Stimulated activated naive CD8-positive, alpha-beta T cell treated with anti-CD3 and anti-CD28 coated beads, Interleukin-15, amount 100 ng/mL, for 72 hours (primary cell): ENCODE results near the gene ERC2.
"Not testable (repeated sequence)": the region's sequence is repeated elsewhere in the genome, so short reads cannot be mapped to it uniquely, and the experiment has no call there.

Source experiments
- ATAC-seq: fragments of 150-1000 bp; cut with Tn5 transposase; 2 replicates; pipeline ENCODE4 v1.10.0; 2021; ENCODE audit warnings: mild to moderate bottlenecking, moderate library complexity
- DNase-seq, 2 donors: peaks; one replicate each; pipeline ENCODE4 v3.0.0; 2021 to 2022
- H3K27ac Mint-ChIP-seq, 2 donors: one replicate each; pipeline ENCODE4 v1.8.0; 2022; ENCODE audit warnings: mild to moderate bottlenecking in 2 of 2, mixed read lengths in 2 of 2, moderate library complexity in 2 of 2
- H3K27me3 Mint-ChIP-seq: one replicate; pipeline ENCODE4 v1.8.0; 2022; ENCODE audit warnings: mixed read lengths
- H3K4me1 Mint-ChIP-seq: one replicate; pipeline ENCODE4 v1.8.0; 2022; ENCODE audit warnings: mild to moderate bottlenecking, mixed read lengths
- H3K4me3 Mint-ChIP-seq, 2 donors: one replicate each; pipeline ENCODE4 v1.8.0; 2022; ENCODE audit warnings: mild to moderate bottlenecking in 2 of 2, mixed read lengths in 2 of 2, moderate library complexity in 1 of 2
- H3K9me3 Mint-ChIP-seq, 2 donors: one replicate each; pipeline ENCODE4 v1.8.0; 2022; ENCODE audit warnings: mixed read lengths in 2 of 2

ERC2 gene

DNA sequence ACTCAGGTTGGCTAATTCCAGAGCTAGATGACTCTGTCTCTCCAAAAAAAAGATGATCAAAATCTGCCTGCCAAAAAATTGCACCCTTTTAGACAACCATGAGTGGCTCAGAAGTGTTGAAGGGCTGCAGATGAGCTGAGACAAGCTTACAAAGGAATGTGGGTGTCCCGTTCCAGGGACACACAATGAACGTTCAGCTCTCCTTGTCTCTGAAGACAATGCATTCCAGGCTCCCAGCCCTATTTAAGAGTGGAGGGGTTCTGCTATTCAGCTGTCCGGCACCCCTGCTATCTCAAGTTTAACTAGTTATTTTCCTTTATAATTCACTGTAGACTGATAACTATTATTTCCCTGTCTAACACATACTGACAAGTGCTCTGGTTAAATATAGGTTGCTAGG is 626.1 kb downstream of the ERC2 start:
- H3K4me3 Mint-ChIP-seq, result no peak overlapping the region
- H3K27me3 Mint-ChIP-seq, result no peaks in the 10 kb centered on the region
- H3K4me1 Mint-ChIP-seq, result no peaks in the 10 kb centered on the region
- peaks cover 9 to 18% of the 10 kb centered on the region in 2 donors for H3K9me3 Mint-ChIP-seq
- no peak for DNase-seq
- no peak overlapping the region for H3K27ac Mint-ChIP-seq
- ATAC-seq, result no peak

DNA sequence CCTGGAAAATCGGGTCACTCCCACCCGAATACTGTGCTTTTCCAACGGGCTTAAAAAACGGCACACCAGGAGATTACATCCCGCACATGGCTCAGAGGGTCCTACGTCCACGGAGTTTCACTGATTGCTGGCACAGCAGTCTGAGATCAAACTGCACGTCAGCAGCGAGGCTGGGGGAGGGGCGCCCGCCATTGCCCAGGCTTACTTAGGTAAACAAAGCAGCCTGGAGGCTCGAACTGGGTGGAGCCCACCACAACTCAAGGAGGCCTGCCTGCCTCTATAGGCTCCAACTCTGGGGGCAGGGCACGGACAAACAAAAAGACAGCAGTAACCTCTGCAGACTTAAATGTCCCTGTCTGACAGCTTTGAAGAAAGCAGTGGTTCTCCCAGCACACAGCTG is 636.4 kb downstream of the ERC2 start:
- not testable (repeated sequence) for H3K4me1 Mint-ChIP-seq, H3K27me3 Mint-ChIP-seq, H3K4me3 Mint-ChIP-seq, ATAC-seq, H3K27ac Mint-ChIP-seq, DNase-seq
- H3K9me3 Mint-ChIP-seq, result peaks cover 0 to 10% of the 10 kb centered on the region in 2 donors

DNA sequence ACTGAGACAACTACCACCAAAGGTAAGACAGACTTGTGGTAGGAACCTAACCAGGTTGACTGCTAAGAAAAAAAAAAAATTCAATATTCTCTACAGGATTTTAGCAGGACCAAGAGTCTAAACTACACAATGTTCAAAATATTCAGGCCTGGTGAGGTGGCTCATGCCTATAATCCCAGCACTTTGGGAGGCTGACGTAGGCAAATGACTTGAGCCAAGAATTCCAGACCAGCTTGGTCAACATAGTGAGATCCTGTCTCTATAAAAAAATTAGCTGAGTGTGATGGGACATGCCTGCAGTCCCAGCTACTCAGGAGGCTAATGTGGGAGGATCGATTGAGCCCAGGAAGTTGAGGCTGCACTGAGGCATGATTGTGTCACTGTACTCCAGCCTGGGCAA is 639.6 kb downstream of the ERC2 start:
- no peak for ATAC-seq
- H3K27ac Mint-ChIP-seq, result no peak overlapping the region
- peaks cover 0 to 2% of the 10 kb centered on the region in 2 donors for H3K9me3 Mint-ChIP-seq
- no peak overlapping the region for H3K4me3 Mint-ChIP-seq
- DNase-seq, result no peak
- no peaks in the 10 kb centered on the region for H3K27me3 Mint-ChIP-seq
- H3K4me1 Mint-ChIP-seq, result no peaks in the 10 kb centered on the region

DNA sequence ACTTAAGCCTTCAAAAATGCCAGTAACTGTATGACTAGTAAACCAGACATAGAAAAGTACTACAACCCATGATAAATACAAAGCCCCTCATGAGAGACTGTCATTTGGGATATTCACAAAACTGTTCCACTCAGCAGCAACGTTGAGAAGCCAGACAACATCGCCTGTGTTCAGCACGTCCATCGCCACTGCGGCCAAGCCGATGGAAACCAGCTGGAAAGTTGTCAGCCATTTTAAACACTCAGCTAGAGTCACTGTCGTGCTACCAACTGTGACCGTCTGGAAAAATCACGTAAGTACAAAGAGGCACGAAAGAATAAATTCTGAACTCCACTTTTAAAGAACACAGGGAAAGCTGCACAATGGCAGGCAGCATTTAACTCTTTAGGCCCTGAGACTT is 640.5 kb downstream of the ERC2 start:
- Mint-ChIP-seq H3K9me3 (peaks cover 0 to 12% of the 10 kb centered on the region in 2 donors), H3K4me3 (no peak overlapping the region), H3K27ac (no peak overlapping the region), H3K27me3 (no peaks in the 10 kb centered on the region), H3K4me1 (no peaks in the 10 kb centered on the region)
- no peak for DNase-seq
- ATAC-seq, result no peak

DNA sequence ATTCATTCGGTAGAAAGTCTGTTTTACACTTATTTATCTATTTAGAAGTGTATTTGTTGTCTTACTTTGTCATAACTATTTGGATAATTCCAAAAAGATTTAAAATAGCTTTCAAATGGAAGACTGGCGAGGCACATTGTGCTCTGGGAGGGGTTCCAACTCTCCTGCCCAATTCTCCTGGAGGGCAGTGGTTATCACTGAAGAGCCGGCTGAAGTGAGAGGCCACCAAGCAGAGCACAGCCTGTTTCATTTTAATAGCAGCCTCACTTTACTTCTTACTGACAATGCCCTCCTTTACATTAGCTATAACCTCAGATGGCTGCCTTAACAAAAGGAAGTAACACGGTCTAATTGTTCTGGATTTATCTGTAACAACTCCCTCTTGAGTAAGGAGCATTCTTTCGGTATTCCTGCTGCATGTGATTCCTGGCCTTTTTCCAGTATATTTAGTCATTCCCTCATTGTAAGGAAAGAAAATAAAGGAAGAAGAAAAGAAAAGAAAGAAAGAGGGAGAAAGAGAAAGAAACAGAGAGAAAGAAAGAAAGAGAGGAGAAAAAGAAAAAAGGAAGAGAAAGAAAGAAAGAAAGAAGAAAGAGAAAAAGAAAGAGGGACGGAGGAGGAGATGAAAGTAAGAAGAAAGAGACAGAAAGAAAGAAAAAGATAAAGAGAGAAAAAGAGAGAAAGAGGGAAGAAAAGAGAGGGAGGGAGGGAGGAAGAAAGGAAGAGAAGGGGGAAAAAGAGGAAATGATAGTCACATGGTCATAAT is 641.4 kb downstream of the ERC2 start:
- H3K27ac Mint-ChIP-seq, result no peak overlapping the region
- no peaks in the 10 kb centered on the region for H3K4me1 Mint-ChIP-seq
- DNase-seq, result no peak
- peaks cover 0 to 12% of the 10 kb centered on the region in 2 donors for H3K9me3 Mint-ChIP-seq
- no peak overlapping the region for H3K4me3 Mint-ChIP-seq
- no peak for ATAC-seq
- no peaks in the 10 kb centered on the region for H3K27me3 Mint-ChIP-seq

DNA sequence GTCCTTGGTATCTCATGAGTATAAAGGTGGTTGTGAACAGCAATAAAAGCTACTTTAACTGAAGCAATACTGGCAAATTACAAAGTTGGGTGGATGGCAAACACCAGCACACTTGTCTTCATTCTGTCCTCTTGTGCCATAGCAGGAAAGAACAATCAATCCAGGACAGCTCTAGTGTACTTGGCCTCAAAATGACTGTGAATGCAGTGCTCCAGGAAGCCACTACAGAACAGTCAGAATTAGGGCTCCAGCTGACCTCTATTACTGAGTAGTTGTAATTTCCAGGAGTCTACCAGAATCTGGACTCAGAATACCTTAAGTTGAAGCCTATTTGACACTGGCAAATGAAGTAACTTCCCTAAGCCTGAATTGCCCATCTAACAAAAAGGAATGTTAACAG is 642.2 kb downstream of the ERC2 start:
- H3K27me3 Mint-ChIP-seq, result no peaks in the 10 kb centered on the region
- DNase-seq (no peak), ATAC-seq (no peak)
- no peak overlapping the region for H3K4me3 Mint-ChIP-seq
- H3K27ac Mint-ChIP-seq, result no peak overlapping the region
- H3K4me1 Mint-ChIP-seq, result no peaks in the 10 kb centered on the region
- peaks cover 0 to 12% of the 10 kb centered on the region in 2 donors for H3K9me3 Mint-ChIP-seq

DNA sequence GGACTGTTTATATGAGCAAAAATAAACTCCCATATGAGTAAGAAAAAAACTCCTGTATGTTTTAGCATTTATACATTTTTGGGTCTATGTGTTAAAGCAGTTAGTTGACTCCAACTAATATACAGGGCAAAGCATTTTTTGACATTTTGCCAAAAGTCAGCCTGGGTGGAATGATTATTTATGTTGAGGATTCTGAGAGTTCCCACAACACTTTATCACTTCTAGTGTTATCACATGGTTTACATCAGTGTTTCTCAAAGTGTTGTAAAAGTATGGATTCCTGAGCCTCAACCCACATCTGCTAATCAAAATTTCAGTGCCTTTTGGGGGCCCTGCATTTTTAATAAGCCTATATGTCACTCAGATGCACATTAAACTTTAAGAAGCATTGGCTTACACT is 643.9 kb downstream of the ERC2 start:
- no peaks in the 10 kb centered on the region for H3K27me3 Mint-ChIP-seq
- H3K4me3 Mint-ChIP-seq, result no peak overlapping the region
- DNase-seq, result no peak
- peaks cover 0 to 12% of the 10 kb centered on the region in 2 donors for H3K9me3 Mint-ChIP-seq
- no peak overlapping the region for H3K27ac Mint-ChIP-seq
- no peaks in the 10 kb centered on the region for H3K4me1 Mint-ChIP-seq
- ATAC-seq, result no peak

DNA sequence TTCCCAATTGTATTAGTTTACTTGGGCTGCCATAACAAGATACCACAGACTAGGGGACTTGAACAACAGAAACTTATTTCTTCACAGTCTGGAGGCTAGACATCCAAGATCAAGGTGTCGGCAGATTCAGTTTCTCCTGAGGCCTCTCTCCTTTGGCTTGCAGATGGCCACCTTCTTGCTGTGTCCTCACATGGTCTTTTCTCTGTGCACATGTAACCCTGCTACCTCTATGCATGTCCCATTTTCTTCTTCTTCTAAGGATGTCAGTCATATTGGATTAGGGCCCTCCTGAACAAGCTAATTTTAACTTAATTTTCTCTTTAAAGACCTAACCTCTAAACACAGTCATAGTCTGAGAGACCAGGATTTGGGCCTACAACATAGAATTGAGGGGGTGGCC is 644.4 kb downstream of the ERC2 start:
- peaks cover 0 to 12% of the 10 kb centered on the region in 2 donors for H3K9me3 Mint-ChIP-seq
- H3K4me1 Mint-ChIP-seq, result no peaks in the 10 kb centered on the region
- no peak overlapping the region for H3K4me3 Mint-ChIP-seq
- H3K27me3 Mint-ChIP-seq, result no peaks in the 10 kb centered on the region
- H3K27ac Mint-ChIP-seq, result no peak overlapping the region
- DNase-seq, result no peak
- ATAC-seq, result no peak

DNA sequence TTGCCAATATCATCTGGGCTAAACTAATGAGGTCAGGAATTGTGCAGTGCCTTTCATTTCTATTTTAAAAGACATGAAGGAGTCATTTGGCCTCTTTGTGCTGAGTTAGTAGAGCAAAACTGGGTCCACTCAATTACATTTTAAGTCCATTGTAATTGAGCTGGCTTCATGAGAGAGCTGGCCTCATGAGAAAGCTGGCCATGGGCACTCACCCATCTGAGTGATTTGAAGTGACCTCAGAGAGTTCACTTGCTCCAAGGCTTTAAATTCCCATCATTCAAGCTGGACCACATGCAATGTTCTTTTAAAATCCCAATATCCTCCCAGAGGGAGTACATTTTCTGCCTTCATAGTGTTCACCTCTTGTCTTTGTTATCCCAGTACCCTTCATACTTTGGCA is 645.3 kb downstream of the ERC2 start:
- H3K27me3 Mint-ChIP-seq, result no peaks in the 10 kb centered on the region
- no peaks in the 10 kb centered on the region for H3K4me1 Mint-ChIP-seq
- ATAC-seq (no peak), DNase-seq (no peak)
- no peak overlapping the region for H3K27ac Mint-ChIP-seq
- peaks cover 0 to 12% of the 10 kb centered on the region in 2 donors for H3K9me3 Mint-ChIP-seq
- H3K4me3 Mint-ChIP-seq, result no peak overlapping the region

DNA sequence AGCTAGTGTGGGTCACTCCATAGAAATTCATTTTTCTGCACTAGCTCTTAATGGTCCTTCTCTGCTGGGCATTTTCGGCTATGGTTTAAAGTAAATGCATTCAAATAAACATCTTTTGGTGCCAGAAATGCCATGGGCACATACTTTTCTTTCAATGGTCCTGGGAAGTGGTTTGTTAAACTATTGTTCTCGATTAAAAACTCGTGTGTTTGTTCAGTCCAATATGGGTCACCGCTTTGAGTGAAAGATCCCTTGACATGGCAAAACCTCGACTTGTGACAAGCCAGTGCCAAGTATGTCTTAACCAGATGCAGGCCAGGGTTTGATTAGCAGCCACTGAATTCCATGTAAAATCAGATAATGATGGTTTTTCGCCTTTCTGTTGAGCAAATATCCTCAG is 649.3 kb downstream of the ERC2 start:
- Mint-ChIP-seq H3K9me3 (peaks cover 0 to 12% of the 10 kb centered on the region in 2 donors), H3K4me3 (no peak overlapping the region), H3K4me1 (no peaks in the 10 kb centered on the region), H3K27me3 (no peaks in the 10 kb centered on the region), H3K27ac (no peak overlapping the region)
- ATAC-seq (no peak), DNase-seq (no peak)

DNA sequence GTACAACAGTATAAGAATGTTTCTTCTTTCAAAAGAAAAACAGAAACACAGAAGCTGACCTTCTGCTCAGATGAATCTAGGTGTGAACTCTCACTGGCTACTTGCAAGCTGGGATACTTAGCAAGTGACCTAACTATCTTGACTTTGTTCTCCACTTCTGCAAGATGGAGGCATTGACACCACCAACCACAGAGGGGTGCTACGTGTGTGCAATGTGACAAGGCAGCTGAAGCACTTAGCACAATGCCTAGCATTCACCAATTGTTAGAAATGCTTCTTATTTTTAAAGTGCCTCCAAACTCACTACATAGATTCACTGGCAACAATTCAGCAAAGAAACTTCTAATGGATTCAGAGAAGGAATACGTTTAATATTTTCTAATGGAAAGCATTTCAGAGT is 649.8 kb downstream of the ERC2 start:
- DNase-seq (no peak), ATAC-seq (no peak)
- H3K9me3 Mint-ChIP-seq, result peaks cover 0 to 7% of the 10 kb centered on the region in 2 donors
- no peak overlapping the region for H3K27ac Mint-ChIP-seq
- no peaks in the 10 kb centered on the region for H3K27me3 Mint-ChIP-seq
- no peak overlapping the region for H3K4me3 Mint-ChIP-seq
- H3K4me1 Mint-ChIP-seq, result no peaks in the 10 kb centered on the region

DNA sequence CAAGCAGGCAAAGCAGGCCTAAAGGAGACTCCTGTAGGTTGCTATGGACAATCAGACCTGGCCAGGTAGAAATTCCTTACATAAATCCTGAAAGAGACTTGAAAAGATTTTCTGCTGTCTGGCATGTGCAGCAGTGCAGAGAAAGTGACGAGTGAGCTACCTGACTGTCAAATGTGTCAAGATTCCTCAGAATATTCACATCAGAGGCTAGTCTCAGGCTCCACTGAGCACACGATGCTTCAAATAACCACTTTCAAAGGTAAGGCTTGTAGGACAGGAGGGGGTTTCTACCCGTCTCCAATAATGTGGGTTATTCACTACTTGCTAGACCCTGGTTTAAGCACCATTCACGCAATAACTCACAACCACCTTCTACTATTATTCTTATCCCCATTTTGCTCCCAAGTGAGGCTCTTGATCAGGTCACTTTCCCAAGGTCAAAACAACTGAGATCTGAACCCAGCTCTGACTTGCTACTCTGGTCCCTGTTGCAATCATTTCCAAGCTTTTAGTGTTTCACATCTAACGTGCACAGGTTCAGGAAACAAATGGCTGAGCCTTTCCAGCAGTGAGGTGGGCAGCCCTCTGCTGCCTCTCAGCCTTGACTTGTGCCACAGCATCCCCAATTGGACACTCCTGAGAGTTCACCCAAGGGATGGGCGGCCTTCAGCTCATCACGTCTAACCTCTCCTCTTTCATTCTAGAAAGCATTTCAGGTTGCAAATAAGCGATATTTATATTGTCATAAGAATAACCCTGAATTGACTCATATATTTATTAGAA is 651.3 kb downstream of the ERC2 start:
- DNase-seq, result no peak
- H3K27ac Mint-ChIP-seq, result no peak overlapping the region
- H3K4me3 Mint-ChIP-seq, result no peak overlapping the region
- no peak for ATAC-seq
- no peaks in the 10 kb centered on the region for H3K4me1 Mint-ChIP-seq
- no peaks in the 10 kb centered on the region for H3K27me3 Mint-ChIP-seq
- H3K9me3 Mint-ChIP-seq, result no peaks in the 10 kb centered on the region

DNA sequence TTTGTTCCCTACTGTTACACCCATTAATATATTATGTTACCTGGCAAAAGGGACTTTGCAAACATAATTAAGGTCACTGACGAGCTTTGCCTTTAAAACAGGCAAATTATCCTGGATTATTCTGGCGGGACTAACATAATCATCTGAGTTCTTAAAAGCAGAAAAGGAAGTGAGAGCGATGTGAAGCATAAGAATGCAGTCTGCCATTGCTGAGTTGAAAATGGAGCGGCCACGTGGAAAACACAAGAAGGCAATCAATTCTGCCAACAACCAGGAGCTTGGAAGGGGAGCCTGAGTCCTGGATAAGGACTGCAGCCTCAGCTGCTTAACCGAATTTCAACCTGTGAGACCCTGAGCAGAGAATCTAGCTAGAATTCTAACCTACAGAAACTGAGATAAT is 653.0 kb downstream of the ERC2 start:
- Mint-ChIP-seq H3K27me3 (no peaks in the 10 kb centered on the region), H3K27ac (no peak overlapping the region), H3K9me3 (no peaks in the 10 kb centered on the region), H3K4me3 (no peak overlapping the region), H3K4me1 (no peaks in the 10 kb centered on the region)
- DNase-seq (no peak), ATAC-seq (no peak)

DNA sequence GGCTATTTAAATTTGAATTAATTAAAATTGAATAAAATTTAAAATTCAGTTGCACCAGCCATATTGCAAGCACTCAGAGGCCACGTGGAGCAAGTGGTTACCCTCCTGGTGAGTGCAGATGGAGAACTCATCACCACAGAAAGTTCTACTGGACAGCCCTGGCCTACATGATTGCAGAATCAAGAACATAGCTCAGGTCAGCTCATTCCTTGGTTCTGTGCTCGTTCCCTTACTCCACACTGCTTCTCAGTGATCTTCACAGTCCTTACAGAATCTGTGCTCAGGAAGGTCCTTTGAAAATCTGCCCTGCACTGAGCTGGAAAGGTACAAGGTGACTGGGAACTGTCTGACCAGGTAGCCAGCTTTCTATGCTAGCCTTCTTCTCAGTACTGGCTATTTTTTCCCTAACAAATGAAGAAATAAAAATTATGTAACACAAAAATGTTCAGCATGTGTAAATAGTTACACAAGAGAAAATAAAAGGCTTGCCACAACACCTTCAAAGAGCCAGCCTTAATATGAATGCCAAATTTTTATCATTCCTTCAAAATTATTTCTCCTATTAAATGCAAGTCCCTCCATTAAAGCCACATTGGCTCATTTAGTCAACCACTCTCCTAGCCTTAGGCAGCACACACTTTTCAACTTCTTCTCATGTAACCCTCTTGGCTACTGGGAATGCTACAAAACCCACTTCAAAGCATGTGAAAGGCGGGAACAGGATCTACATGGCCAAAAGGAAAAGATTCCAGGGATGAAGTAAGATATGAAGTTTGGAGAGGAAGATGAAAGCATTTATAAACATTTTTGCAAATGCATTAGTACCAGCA is 654.8 kb downstream of the ERC2 start:
- Mint-ChIP-seq H3K4me3 (no peak overlapping the region), H3K27ac (no peak overlapping the region), H3K4me1 (no peaks in the 10 kb centered on the region), H3K9me3 (no peaks in the 10 kb centered on the region), H3K27me3 (no peaks in the 10 kb centered on the region)
- DNase-seq (no peak), ATAC-seq (no peak)

DNA sequence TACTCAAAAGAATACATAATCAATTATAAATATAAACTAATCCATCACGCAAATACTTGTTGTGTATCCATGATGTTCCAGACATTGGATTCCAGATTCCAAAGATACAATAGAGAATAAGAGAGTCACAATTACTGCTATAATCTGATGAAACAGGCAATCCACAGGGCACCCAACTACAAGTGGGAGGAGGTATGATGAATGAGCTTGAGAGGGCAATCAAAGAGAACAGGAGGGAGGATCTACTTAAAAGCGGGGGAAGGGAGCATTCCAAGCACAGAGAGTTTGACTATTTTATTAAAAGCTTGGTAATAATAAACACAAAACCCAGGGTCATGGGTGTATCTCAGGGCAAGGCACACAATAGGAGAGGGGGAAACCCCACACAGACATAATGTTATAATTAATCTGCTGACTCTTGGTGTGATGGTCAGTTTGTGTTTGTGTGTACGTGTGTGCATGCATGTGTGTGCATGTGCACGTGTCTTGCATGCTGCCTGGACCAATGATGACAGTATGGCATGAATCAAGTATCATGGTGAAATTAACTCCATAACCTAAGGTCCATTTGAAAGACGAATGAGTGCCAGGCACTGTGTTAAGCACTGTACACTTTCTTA is 655.8 kb downstream of the ERC2 start:
- DNase-seq (no peak), ATAC-seq (no peak)
- H3K4me1 Mint-ChIP-seq, result no peaks in the 10 kb centered on the region
- H3K27ac Mint-ChIP-seq, result no peak overlapping the region
- no peaks in the 10 kb centered on the region for H3K27me3 Mint-ChIP-seq
- H3K9me3 Mint-ChIP-seq, result no peaks in the 10 kb centered on the region
- no peak overlapping the region for H3K4me3 Mint-ChIP-seq
